AG04449 (cell line): Measurements from ENCODE around the gene PMEPA1.

Experiments used
- CTCF ChIA-PET: fragments of 350-600 bp; formaldehyde crosslinking; extraction: SDS; loops from one replicate; lab custom pipeline; 2021; ENCODE audit warnings: antibody characterized with exemption; lab: Yijun Ruan, JAX
- POLR2A ChIA-PET: fragments of 400-600, 350-600 bp; formaldehyde crosslinking; extraction: SDS; loops from one replicate; lab custom pipeline; 2020; ENCODE audit warnings: antibody characterized with exemption, inconsistent platforms; lab: Yijun Ruan, JAX
- DNase-seq: peaks from one replicate; pipeline ENCODE4 v3.0.0-alpha.2; 2010; ENCODE audit warnings: low read depth, low spot score
- H3K4me3 ChIP-seq: 2 replicates; pipeline ENCODE4 v1.5.1; 2011; ENCODE audit warnings: low read depth, mild to moderate bottlenecking, control low read depth, low read length
- TF ChIP-seq, protein P1 (sequence below): IDR thresholded peaks from one replicate; pipeline ENCODE4 v1.5.1; 2011; ENCODE audit warnings: mild to moderate bottlenecking, moderate library complexity, low read length, control low read depth, inconsistent platforms; ENCODE audit not compliant: insufficient read depth; ENCODE audit errors: missing control alignments

PMEPA1 gene

DNA sequence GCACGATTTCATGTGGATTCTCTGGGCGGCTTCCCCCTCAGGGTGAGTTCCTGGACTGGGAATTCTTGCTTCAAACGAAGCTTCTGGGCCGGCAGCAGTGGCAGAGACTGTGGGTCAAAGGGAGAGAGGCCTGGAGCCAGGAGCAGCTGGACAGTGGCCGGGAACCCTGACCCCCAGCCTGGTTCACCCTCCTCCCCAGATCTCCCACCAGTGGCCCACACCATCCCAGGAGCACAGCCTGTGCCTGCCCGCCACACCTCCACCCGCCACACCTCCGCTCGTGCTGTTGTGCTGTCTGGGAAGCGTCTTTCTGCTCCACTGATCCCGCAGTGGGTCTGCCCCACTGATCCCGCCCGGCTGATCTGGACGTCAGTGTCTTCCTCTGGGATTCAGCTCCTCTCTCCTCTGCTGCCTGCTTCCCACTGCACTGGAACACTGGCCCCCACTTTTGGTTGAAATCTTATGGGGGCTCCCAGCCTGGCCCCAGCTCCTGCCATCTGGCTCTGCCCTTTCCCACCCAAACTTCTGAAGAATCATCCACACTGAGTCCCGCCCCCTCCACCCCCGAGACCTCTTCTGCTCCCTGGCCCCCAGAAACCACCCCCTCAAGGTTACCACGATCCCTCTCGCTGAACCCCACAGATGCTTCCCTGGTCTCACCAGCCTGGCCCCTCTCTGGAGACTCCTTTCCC lies 99.4 kb downstream of the PMEPA1 start:
- TF ChIP-seq, protein P1, sequence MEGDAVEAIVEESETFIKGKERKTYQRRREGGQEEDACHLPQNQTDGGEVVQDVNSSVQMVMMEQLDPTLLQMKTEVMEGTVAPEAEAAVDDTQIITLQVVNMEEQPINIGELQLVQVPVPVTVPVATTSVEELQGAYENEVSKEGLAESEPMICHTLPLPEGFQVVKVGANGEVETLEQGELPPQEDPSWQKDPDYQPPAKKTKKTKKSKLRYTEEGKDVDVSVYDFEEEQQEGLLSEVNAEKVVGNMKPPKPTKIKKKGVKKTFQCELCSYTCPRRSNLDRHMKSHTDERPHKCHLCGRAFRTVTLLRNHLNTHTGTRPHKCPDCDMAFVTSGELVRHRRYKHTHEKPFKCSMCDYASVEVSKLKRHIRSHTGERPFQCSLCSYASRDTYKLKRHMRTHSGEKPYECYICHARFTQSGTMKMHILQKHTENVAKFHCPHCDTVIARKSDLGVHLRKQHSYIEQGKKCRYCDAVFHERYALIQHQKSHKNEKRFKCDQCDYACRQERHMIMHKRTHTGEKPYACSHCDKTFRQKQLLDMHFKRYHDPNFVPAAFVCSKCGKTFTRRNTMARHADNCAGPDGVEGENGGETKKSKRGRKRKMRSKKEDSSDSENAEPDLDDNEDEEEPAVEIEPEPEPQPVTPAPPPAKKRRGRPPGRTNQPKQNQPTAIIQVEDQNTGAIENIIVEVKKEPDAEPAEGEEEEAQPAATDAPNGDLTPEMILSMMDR, result no peak
- H3K4me3 ChIP-seq, result no peak overlapping the region
- CTCF ChIA-PET, result interaction anchor here (0.7 to 1.7 kb wide), 2 partner anchors 12 to 600 kb away, joined by 3 to 9 read pairs; no protein-coding TSS in a partner anchor
- DNase-seq, result no peak
- POLR2A ChIA-PET, result no interaction called here

DNA sequence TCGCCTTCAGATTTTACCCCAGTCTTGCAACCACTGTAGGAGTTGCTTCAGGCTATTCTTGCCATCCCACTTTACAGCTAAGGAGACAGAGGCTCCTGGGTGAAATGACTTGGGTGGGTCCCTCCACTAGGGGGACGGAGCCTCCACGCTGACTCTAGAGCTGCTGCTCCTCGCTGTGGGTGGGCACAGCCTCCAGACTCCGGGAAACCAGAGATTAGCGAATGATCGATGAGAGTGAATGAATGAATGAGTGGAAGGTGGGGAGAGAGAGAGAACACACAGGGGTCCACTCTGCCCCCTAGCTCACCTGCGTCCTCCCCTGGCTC lies 100.0 kb downstream of the PMEPA1 start:
- POLR2A ChIA-PET, result no interaction called here
- CTCF ChIA-PET, result interaction anchor here (0.7 to 1.7 kb wide), 2 partner anchors 11 to 600 kb away, joined by 3 to 9 read pairs; no protein-coding TSS in a partner anchor

DNA sequence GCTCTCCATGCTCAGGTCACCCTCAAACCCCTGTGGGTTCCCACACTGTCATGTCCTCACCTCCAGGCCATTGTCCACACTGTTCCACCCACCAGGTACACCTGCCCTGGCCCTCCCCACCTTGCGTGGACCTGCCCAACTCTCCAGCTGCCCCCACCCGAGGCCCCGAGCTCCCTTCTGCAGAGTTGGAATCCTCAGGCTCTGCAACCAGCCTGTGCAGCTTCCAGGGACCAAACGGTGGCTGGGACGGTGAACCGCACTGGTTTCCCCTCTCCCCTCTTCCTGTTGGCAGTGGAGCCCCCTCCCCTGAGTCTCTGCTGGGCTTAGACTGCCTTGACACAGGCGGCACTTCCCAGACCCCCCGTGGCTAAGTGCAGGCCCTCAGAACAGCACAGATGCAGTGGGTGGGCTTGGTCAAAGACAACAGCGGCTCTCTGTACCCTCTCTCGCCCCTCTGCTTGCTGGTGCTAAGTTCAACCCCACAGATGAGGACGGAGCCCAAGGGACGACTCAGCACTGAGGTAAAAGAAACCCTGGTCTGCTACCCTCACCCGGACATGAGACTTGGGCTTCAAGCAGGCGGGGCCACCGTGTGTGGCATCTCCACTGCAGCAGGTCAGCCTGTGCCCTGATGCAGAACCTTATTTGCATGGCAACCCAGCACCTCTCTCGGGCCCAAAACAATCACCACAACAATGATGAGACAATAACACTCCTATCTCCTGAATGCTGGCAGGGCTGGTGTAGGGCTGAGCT lies 100.6 kb downstream of the PMEPA1 start:
- TF ChIP-seq, protein P1, result no peak
- ChIA-PET POLR2A (no interaction called here), CTCF (interaction anchor here (1.7 kb wide), 1 partner anchor 601 kb away, joined by 9 read pairs; no protein-coding TSS in a partner anchor)
- H3K4me3 ChIP-seq, result no peak overlapping the region
- DNase-seq, result no peak

More for the DNA sequence above, 100.0 kb downstream of the PMEPA1 start:
- no peak overlapping the region for H3K4me3 ChIP-seq
- DNase-seq, result no peak
- TF ChIP-seq, protein P1, result no peak

DNA sequence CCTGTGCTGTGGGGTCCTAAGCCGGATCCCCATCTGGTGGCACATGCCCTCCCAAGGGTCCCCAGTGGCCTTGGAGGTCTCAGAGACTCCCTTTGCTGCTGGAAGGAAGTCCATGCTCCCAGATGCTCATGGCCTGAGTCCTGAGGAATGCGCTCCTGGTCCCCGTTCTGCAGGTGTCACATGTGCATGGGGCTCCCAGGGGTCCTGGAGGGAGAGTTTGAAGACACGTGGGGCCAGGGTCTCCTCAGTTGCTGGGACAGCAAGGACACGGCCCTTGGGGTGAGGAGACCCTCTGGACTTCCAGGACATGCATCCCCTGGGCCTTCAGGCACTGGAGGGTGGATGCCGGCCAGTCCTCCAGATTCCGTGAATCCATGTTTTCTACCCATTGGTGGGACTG lies 101.3 kb downstream of the PMEPA1 start:
- CTCF ChIA-PET, result no interaction called here
- no peak for DNase-seq
- no peak overlapping the region for H3K4me3 ChIP-seq
- TF ChIP-seq, protein P1, result no peak
- POLR2A ChIA-PET, result no interaction called here

DNA sequence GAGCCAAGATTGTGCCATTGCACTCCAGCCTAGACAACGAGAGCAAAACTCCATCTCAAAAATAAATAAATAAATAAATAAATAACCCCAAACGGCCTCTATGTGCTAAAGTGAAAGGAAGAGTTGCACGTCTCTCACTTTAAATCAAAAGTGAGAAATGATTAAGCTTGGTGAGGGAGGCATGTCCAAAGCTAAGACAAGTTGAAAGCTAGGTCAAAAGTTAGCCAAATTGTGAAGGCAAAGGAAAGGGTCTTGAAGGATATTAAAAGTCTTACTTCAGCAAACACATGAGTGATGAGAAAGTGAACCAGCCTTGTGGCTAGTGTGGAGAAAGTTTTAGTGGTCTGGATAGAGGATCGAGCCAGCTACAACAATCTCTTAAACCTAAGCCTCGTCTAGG lies 103.9 kb downstream of the PMEPA1 start:
- ChIA-PET CTCF (interaction anchor here (0.6 to 1.5 kb wide), 5 partner anchors 9 to 604 kb away, joined by 3 to 7 read pairs (median 3); no protein-coding TSS in a partner anchor), POLR2A (interaction anchor here (0.5 kb wide), 1 partner anchor 25 kb away, joined by 3 read pairs; no protein-coding TSS in a partner anchor)
- H3K4me3 ChIP-seq, result no peak overlapping the region
- DNase-seq, result no peak
- TF ChIP-seq, protein P1, result no peak

DNA sequence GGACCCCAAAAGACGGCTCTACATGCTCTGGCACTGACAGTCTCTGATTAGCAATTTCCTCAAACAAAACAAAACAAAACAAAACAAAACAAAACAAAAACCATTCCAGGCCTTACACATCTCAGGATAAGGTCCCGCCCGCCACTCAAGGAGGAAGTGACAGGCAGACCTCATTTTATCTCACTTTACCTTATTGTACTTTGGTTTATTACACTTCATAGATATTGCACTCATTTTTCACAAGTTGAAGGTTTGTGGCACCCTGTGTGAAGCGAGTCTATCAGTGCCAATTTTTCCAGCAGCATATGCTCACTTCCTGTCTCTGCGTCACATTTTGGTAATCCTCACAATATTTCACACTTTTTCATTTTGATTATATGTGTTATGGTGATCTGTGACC lies 104.8 kb downstream of the PMEPA1 start:
- H3K4me3 ChIP-seq, result no peak overlapping the region
- DNase-seq, result no peak
- POLR2A ChIA-PET, result no interaction called here
- TF ChIP-seq, protein P1, result no peak
- CTCF ChIA-PET, result no interaction called here
